Glutamatergic neuron (in vitro differentiated cells): ENCODE measurements around the gene OR5L1. TPM values are rescaled to one million over a fixed set of nuclear protein-coding genes. Genes with fewer than 3 reads are reported as not detected.

Experiments used
- DNase-seq: peaks from one replicate; pipeline ENCODE4 v3.0.0; 2022
- H3K27ac Mint-ChIP-seq: one replicate; pipeline ENCODE4 v1.8.0; 2020; ENCODE audit warnings: mild to moderate bottlenecking, mixed read lengths, inconsistent platforms; ENCODE audit not compliant: unreplicated experiment
- H3K27me3 Mint-ChIP-seq: one replicate; pipeline ENCODE4 v1.8.0; 2020; ENCODE audit warnings: mild to moderate bottlenecking, moderate library complexity, mixed read lengths, inconsistent platforms; ENCODE audit not compliant: unreplicated experiment
- H3K36me3 Mint-ChIP-seq: one replicate; pipeline ENCODE4 v1.8.0; 2020; ENCODE audit warnings: mild to moderate bottlenecking, mixed read lengths, inconsistent platforms; ENCODE audit not compliant: unreplicated experiment
- H3K4me1 Mint-ChIP-seq: one replicate; pipeline ENCODE4 v1.8.0; 2020; ENCODE audit warnings: mild to moderate bottlenecking, low read depth, mixed read lengths, inconsistent platforms; ENCODE audit not compliant: unreplicated experiment
- H3K4me3 Mint-ChIP-seq: one replicate; pipeline ENCODE4 v1.8.0; 2020; ENCODE audit warnings: mild to moderate bottlenecking, mixed read lengths, inconsistent platforms; ENCODE audit not compliant: unreplicated experiment
- H3K9me3 Mint-ChIP-seq: one replicate; pipeline ENCODE4 v1.8.0; 2020; ENCODE audit warnings: mild to moderate bottlenecking, moderate library complexity, mixed read lengths, inconsistent platforms; ENCODE audit not compliant: unreplicated experiment
- total RNA-seq: library from RNA; stranded (reverse); fragmentation: NEBNext Ultra II Directional; extraction: Animal tissue kit (Norgen Biotek cat#: 25700); gene quantifications from one replicate; pipeline ENCODE4 v1.2.1, GENCODE V29; 2021; ENCODE audit not compliant: unreplicated experiment
- TF ChIP-seq, protein P1 (sequence below): fragments of 200-600 bp; sonication (generic); IDR thresholded peaks from one replicate; pipeline ENCODE4 v1.5.0; 2021; ENCODE audit not compliant: partially characterized antibody, unreplicated experiment

The OR5L1 gene
- total RNA-seq, 1 donor from 2014 or later, result not detected

DNA sequence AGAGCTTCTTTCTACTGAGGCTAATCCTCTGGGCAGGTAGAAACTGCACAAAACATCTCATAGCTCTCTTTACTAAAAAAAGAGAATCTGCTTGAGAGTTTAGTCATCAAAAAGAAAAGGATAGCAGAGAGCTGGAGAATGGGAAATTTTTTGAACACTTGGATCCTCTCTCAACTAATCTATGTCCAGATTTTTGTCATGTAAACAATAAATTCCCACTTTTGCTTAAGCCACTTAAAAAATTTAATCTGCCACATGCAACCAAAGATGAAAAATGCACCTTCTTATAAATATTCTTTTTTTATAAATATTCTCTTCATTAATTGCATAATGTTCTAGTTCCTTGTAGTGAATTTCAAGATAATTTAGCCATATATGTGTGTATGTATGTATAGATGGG, 37.9 kb downstream of the OR5L1 start:
- Mint-ChIP-seq H3K36me3 (no peaks in the 10 kb centered on the region), H3K4me3 (no peak overlapping the region), H3K27me3 (peaks cover 1% of the 10 kb centered on the region), H3K27ac (no peak overlapping the region), H3K9me3 (peaks cover 1% of the 10 kb centered on the region), H3K4me1 (no peaks in the 10 kb centered on the region)
- DNase-seq, result no peak
- TF ChIP-seq, protein P1, sequence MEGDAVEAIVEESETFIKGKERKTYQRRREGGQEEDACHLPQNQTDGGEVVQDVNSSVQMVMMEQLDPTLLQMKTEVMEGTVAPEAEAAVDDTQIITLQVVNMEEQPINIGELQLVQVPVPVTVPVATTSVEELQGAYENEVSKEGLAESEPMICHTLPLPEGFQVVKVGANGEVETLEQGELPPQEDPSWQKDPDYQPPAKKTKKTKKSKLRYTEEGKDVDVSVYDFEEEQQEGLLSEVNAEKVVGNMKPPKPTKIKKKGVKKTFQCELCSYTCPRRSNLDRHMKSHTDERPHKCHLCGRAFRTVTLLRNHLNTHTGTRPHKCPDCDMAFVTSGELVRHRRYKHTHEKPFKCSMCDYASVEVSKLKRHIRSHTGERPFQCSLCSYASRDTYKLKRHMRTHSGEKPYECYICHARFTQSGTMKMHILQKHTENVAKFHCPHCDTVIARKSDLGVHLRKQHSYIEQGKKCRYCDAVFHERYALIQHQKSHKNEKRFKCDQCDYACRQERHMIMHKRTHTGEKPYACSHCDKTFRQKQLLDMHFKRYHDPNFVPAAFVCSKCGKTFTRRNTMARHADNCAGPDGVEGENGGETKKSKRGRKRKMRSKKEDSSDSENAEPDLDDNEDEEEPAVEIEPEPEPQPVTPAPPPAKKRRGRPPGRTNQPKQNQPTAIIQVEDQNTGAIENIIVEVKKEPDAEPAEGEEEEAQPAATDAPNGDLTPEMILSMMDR, result no peak

DNA sequence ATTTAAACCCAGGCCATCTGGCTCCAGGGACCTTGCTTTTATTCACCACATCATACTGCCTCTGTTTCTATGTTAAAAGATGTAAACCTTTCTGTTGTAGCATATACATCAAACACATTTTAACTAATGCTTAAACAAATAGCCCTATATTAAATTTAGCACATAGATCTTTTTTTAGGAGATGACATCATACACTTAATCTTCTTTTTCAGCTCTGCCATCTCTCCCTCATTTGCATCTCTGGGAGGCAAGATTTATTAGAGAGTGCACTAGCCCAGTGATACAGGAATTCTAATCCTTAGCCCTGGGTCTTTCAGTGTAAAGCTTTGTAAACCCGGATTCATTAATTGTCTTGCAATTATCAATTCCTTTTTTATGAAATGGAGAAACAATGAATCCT, 41.0 kb downstream of the OR5L1 start:
- TF ChIP-seq, protein P1, result no peak
- Mint-ChIP-seq H3K27me3 (peaks cover 1% of the 10 kb centered on the region), H3K36me3 (no peaks in the 10 kb centered on the region), H3K4me3 (no peak overlapping the region), H3K9me3 (peaks cover 1% of the 10 kb centered on the region), H3K4me1 (no peaks in the 10 kb centered on the region), H3K27ac (no peak overlapping the region)
- DNase-seq, result no peak

DNA sequence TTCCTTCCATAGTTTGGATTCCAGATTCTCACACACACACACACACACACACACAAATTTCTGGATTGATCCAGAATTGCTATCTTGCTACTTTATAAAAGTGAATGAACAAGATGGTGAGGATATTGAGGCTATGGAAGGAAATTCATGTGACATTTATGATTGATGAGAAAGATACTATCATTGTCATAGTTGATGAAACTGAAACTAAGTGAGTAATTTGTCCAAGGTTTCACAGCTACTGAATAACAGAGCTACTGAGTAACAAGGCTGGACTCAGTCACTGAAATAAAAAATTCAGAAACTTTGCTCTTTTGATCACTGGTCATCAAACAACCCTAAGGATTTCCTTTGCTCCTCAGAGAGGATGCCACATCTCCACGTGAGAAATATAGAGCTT, 43.5 kb downstream of the OR5L1 start:
- TF ChIP-seq, protein P1, result no peak
- Mint-ChIP-seq H3K27ac (no peak overlapping the region), H3K27me3 (no peaks in the 10 kb centered on the region), H3K4me1 (no peaks in the 10 kb centered on the region), H3K4me3 (no peak overlapping the region), H3K9me3 (no peaks in the 10 kb centered on the region), H3K36me3 (no peaks in the 10 kb centered on the region)
- DNase-seq, result no peak

Other genes starting within 250 kb of the OR5L1 start
- gene OR4C16, start 239.2 kb upstream of the OR5L1 start, total RNA-seq, result not detected
- not detected for gene OR4C11, start 203.7 kb upstream of the OR5L1 start, total RNA-seq
- not detected for gene OR4P4, start 176.3 kb upstream of the OR5L1 start, total RNA-seq
- gene OR4S2, start 163.0 kb upstream of the OR5L1 start, total RNA-seq, result not detected
- not detected for gene OR4C6, start 149.2 kb upstream of the OR5L1 start, total RNA-seq
- not detected for gene OR5D13, start 37.9 kb upstream of the OR5L1 start, total RNA-seq
- not detected for gene OR5D14, start 15.8 kb upstream of the OR5L1 start, total RNA-seq
- not detected for gene OR5D18, start 8.3 kb downstream of the OR5L1 start, total RNA-seq
- not detected for gene OR5L2, start 15.9 kb downstream of the OR5L1 start, total RNA-seq
- gene OR5D16, start 27.4 kb downstream of the OR5L1 start, total RNA-seq, result not detected
- 0.37 TPM for gene TRIM51, start 71.9 kb downstream of the OR5L1 start, total RNA-seq
- not detected for gene OR5W2, start 103.2 kb downstream of the OR5L1 start, total RNA-seq
- not detected for gene OR5I1, start 125.0 kb downstream of the OR5L1 start, total RNA-seq
- gene OR10AG1, start 158.6 kb downstream of the OR5L1 start, total RNA-seq, result not detected
- gene OR5F1, start 183.3 kb downstream of the OR5L1 start, total RNA-seq, result not detected
- gene OR5AS1, start 216.3 kb downstream of the OR5L1 start, total RNA-seq, result not detected